ENCODE results near the gene GAGE13.
"Not testable (repeated sequence)": the region's sequence is repeated elsewhere in the genome, so short reads cannot be mapped to it uniquely, and the experiment has no call there.

Gene GAGE13

GRCh38 chrX:49330421-49330820, 961 bp upstream of the GAGE13 start:
- not testable (repeated sequence) for DNase-seq (ENCODE audit: low read depth, low spot score)

- not testable (repeated sequence) for DNase-seq (ENCODE audit: low read depth, low spot score)
These were observed 459 bp downstream of the GAGE13 start for GRCh38 chrX:49331841-49332240.

- not testable (repeated sequence) for DNase-seq (ENCODE audit: low read depth, low spot score)
These were observed 10.1 kb downstream of the GAGE13 start for GRCh38 chrX:49341449-49341848.

- not testable (repeated sequence) for DNase-seq (ENCODE audit: low read depth, low spot score)
These were observed 13.3 kb downstream of the GAGE13 start for GRCh38 chrX:49344496-49345175.

- not testable (repeated sequence) for DNase-seq (ENCODE audit: low read depth, low spot score)
These were observed 14.0 kb downstream of the GAGE13 start for GRCh38 chrX:49345402-49345801.

- not testable (repeated sequence) for DNase-seq (ENCODE audit: low read depth, low spot score)
These were observed 14.8 kb downstream of the GAGE13 start for GRCh38 chrX:49346150-49346549.

Data from smooth muscle cell of the brain vasculature (primary cell).